ENCODE data around the gene CDIP1.

The CDIP1 gene

GRCh38 chr16:4580250-4580649 lies 41.7 kb upstream of the CDIP1 start:
- H3K4me1 ChIP-seq (ENCODE audit: insufficient read depth, low read length, poor library complexity, severe bottlenecking), result peaks cover 2% of the 10 kb centered on the region
- H3K9me2 ChIP-seq (replicated peaks; ENCODE audit: low read depth, low read length), result no peaks in the 10 kb centered on the region
- no peak overlapping the region for H3K4me2 ChIP-seq (ENCODE audit: low read depth, low read length, poor library complexity, severe bottlenecking)
- no peaks in the 10 kb centered on the region for H4K20me1 ChIP-seq (ENCODE audit: insufficient read depth, low read length, poor library complexity, severe bottlenecking)
- H3K36me3 ChIP-seq (ENCODE audit: insufficient read depth, low read length), result no peaks in the 10 kb centered on the region
- H3F3A ChIP-seq (ENCODE audit: low read depth), result no peaks in the 10 kb centered on the region
- TF ChIP-seq EZH2phosphoT487 (IDR thresholded peaks at IDR 0.05; ENCODE audit: borderline replicate concordance), result no peak
- TF ChIP-seq CTCF (conservative IDR thresholded peaks at IDR 0.05; ENCODE audit: low read length), result no peak
- no peak overlapping the region for H3K9ac ChIP-seq (ENCODE audit: low read depth, low read length, poor library complexity, severe bottlenecking)
- H3K79me2 ChIP-seq (ENCODE audit: insufficient read depth, low read length), result no peaks in the 10 kb centered on the region
- no peaks in the 10 kb centered on the region for H3K27me3 ChIP-seq (ENCODE audit: insufficient read depth, low read length, poor library complexity, severe bottlenecking)
- H2AFZ ChIP-seq (ENCODE audit: low read length), result no peak overlapping the region
- H3K9me3 ChIP-seq (ENCODE audit: insufficient read depth, low read depth, low read length), result no peaks in the 10 kb centered on the region
- H3K4me3 ChIP-seq (ENCODE audit: low read length, poor library complexity, severe bottlenecking), result no peak overlapping the region

GRCh38 chr16:4578961-4579530 lies 40.5 kb upstream of the CDIP1 start:
- Histone ChIP-seq H3K4me2 (ENCODE audit: low read depth, low read length, poor library complexity, severe bottlenecking) (no peak overlapping the region), H3F3A (ENCODE audit: low read depth) (no peaks in the 10 kb centered on the region), H3K79me2 (ENCODE audit: insufficient read depth, low read length) (no peaks in the 10 kb centered on the region), H3K36me3 (ENCODE audit: insufficient read depth, low read length) (no peaks in the 10 kb centered on the region), H3K4me1 (ENCODE audit: insufficient read depth, low read length, poor library complexity, severe bottlenecking) (peaks cover 11% of the 10 kb centered on the region), H3K9me2 (replicated peaks; ENCODE audit: low read depth, low read length) (no peaks in the 10 kb centered on the region), H3K4me3 (ENCODE audit: low read length, poor library complexity, severe bottlenecking) (no peak overlapping the region), H3K9me3 (ENCODE audit: insufficient read depth, low read depth, low read length) (no peaks in the 10 kb centered on the region), H3K9ac (ENCODE audit: low read depth, low read length, poor library complexity, severe bottlenecking) (no peak overlapping the region), H3K27me3 (ENCODE audit: insufficient read depth, low read length, poor library complexity, severe bottlenecking) (no peaks in the 10 kb centered on the region), H4K20me1 (ENCODE audit: insufficient read depth, low read length, poor library complexity, severe bottlenecking) (no peaks in the 10 kb centered on the region), H2AFZ (ENCODE audit: low read length) (no peak overlapping the region)
- TF ChIP-seq CTCF (conservative IDR thresholded peaks at IDR 0.05; ENCODE audit: low read length), result no peak
- TF ChIP-seq EZH2phosphoT487 (IDR thresholded peaks at IDR 0.05; ENCODE audit: borderline replicate concordance), result no peak

- Histone ChIP-seq H3K79me2 (ENCODE audit: insufficient read depth, low read length) (no peaks in the 10 kb centered on the region), H3F3A (ENCODE audit: low read depth) (no peaks in the 10 kb centered on the region), H4K20me1 (ENCODE audit: insufficient read depth, low read length, poor library complexity, severe bottlenecking) (no peaks in the 10 kb centered on the region), H3K9me3 (ENCODE audit: insufficient read depth, low read depth, low read length) (no peaks in the 10 kb centered on the region), H3K4me2 (ENCODE audit: low read depth, low read length, poor library complexity, severe bottlenecking) (no peak overlapping the region), H2AFZ (ENCODE audit: low read length) (no peak overlapping the region), H3K9ac (ENCODE audit: low read depth, low read length, poor library complexity, severe bottlenecking) (no peak overlapping the region), H3K4me3 (ENCODE audit: low read length, poor library complexity, severe bottlenecking) (no peak overlapping the region), H3K36me3 (ENCODE audit: insufficient read depth, low read length) (no peaks in the 10 kb centered on the region), H3K9me2 (replicated peaks; ENCODE audit: low read depth, low read length) (no peaks in the 10 kb centered on the region), H3K4me1 (ENCODE audit: insufficient read depth, low read length, poor library complexity, severe bottlenecking) (peaks cover 11% of the 10 kb centered on the region), H3K27me3 (ENCODE audit: insufficient read depth, low read length, poor library complexity, severe bottlenecking) (no peaks in the 10 kb centered on the region)
- TF ChIP-seq CTCF (conservative IDR thresholded peaks at IDR 0.05; ENCODE audit: low read length) (no peak), EZH2phosphoT487 (IDR thresholded peaks at IDR 0.05; ENCODE audit: borderline replicate concordance) (no peak)
These were observed 37.4 kb upstream of the CDIP1 start for GRCh38 chr16:4576008-4576407.
